Muscle of leg (tissue), 11 donors: ENCODE data around the gene GRID2. TPM values are rescaled to one million over a fixed set of nuclear protein-coding genes. Genes with fewer than 3 reads are reported as not detected.

Experiments used
- DNase-seq: peaks from one replicate; pipeline ENCODE4 v3.0.0; 2013
- H3K27ac ChIP-seq: one replicate; pipeline ENCODE4 v1.5.1; 2013; ENCODE audit warnings: mild to moderate bottlenecking, low read length, control low read depth
- H3K27me3 ChIP-seq: one replicate; pipeline ENCODE4 v1.6.1; 2013; ENCODE audit warnings: low read length; ENCODE audit not compliant: control insufficient read depth, insufficient read depth
- H3K36me3 ChIP-seq: one replicate; pipeline ENCODE4 v1.6.1; 2013; ENCODE audit warnings: low read length; ENCODE audit not compliant: control insufficient read depth, insufficient read depth
- H3K4me1 ChIP-seq: one replicate; pipeline ENCODE4 v1.6.1; 2013; ENCODE audit warnings: low read length; ENCODE audit not compliant: control insufficient read depth, insufficient read depth
- H3K4me3 ChIP-seq: one replicate; pipeline ENCODE4 v1.5.1; 2013; ENCODE audit warnings: low read length, control low read depth
- H3K9me3 ChIP-seq: replicated peaks from 2 replicates; pipeline ENCODE4 v1.6.1; 2013; ENCODE audit warnings: low read depth, low read length; ENCODE audit not compliant: control insufficient read depth
- WGBS: methylation state at CpG from one replicate; pipeline ENCODE4 v1.1.5; 2013; ENCODE audit warnings: missing lambda C conversion rate; ENCODE audit not compliant: insufficient coverage; 5-methylcytosine and 5-hydroxymethylcytosine counted together
- polyA plus RNA-seq, 8 donors: library from polyadenylated mRNA; unstranded; fragments of 120-200 nt; gene quantifications; one replicate each; pipeline versions ENCODE4 v1.2.1 to v1.2.3, GENCODE V29; 2013; ENCODE audit warnings: inconsistent platforms in 1 of 8, low replicate concordance in 1 of 8; ENCODE audit not compliant: insufficient read length in 8 of 8, insufficient read depth in 1 of 8
- total RNA-seq: library from RNA; stranded (reverse); fragments of 120-200 nt; gene quantifications from one replicate; pipeline ENCODE4 v1.2.4, GENCODE V29; 2013

GRID2 gene
- total and polyA plus RNA-seq, 9 donors = 0.29 to 1.4 (median 0.60) TPM

DNA sequence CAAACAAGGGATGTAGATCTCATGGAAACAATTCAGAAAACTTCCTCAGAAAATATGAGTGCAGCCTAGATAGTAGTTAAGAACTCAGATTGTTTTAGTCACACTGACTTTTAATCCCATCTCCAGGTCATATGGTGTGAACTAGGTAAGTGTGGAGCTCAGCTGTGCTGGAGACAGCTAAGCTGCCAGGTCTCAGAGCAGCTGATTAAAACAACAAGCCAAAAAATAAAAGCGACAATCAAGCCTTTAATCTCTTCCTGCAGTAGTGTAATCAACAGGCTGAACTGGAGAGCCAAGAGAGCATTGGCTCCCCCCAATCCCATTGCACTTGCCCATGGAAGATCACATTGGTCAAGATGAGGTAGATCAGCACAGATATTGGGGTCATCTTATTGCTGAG lies 1426.5 kb downstream of the GRID2 start:
- DNase-seq = peak; percentile 3
- H3K27ac ChIP-seq = no peak overlapping the region
- H3K4me1 ChIP-seq = peaks cover 14% of the 10 kb centered on the region
- no peaks in the 10 kb centered on the region for H3K36me3 ChIP-seq
- no peak overlapping the region for H3K4me3 ChIP-seq
- H3K27me3 ChIP-seq = no peaks in the 10 kb centered on the region
- no peaks in the 10 kb centered on the region for H3K9me3 ChIP-seq
- no CpG with 5 or more reads among the region's 1 CpG for WGBS

DNA sequence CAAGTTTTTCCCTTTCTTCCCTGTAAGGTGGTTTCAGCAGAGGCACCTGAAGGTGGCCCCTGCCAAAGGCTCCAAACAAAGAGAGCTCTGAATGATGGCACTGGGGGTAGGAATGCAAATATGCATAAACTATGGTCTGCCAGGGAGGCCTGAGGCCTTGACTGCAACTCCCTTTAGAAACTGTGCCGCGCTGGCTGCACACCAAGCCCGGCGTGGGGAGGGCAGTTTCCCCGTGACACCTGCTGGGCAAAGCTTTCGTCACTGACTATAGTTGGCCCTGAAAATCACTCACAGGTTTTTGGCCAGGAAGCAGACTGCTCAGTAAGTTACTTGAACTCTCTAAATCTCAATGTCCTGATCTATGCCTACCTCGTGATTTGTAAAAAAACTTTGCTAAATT lies 1427.0 kb downstream of the GRID2 start:
- Histone ChIP-seq H3K9me3 (no peaks in the 10 kb centered on the region), H3K4me3 (no peak overlapping the region), H3K4me1 (peaks cover 14% of the 10 kb centered on the region), H3K36me3 (no peaks in the 10 kb centered on the region), H3K27me3 (no peaks in the 10 kb centered on the region), H3K27ac (peak overlapping the region; percentile 69)
- DNase-seq = peak; percentile 37
- WGBS = 82% methylated on average over 5 of the region's 7 CpGs

- Histone ChIP-seq H3K9me3 (no peaks in the 10 kb centered on the region), H3K27me3 (no peaks in the 10 kb centered on the region), H3K4me3 (no peak overlapping the region), H3K27ac (peak overlapping the region; percentile 69), H3K36me3 (no peaks in the 10 kb centered on the region), H3K4me1 (peaks cover 14% of the 10 kb centered on the region)
- DNase-seq = peak; percentile 27
- WGBS = 60% methylated on average over 1 of the region's 1 CpG
Observed at GRCh38 chr4:93731456-93731855, 1427.7 kb downstream of the GRID2 start.

GRCh38 chr4:93732509-93732908 lies 1428.7 kb downstream of the GRID2 start:
- Histone ChIP-seq H3K4me3 (no peak overlapping the region), H3K9me3 (no peaks in the 10 kb centered on the region), H3K4me1 (peaks cover 14% of the 10 kb centered on the region), H3K27me3 (no peaks in the 10 kb centered on the region), H3K36me3 (no peaks in the 10 kb centered on the region), H3K27ac (no peak overlapping the region)
- no peak for DNase-seq
- no CpG with 5 or more reads among the region's 1 CpG for WGBS

DNA sequence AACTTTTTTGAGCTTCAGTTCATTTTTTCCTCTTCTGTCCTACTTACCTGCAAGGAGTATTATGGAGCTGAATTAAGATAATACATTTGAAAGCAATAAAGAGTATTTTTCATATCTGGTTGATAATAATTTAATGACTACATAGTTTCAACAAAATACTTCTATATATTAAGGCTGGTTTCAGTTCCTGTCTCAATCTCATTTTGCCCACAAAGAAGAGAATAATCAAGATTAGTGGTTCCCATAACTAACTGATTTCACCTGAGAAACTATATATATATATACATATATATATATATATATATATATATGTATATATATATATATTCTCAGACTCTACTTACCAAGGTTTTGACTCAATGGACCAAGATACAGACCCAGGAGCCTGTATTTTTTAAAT lies 1437.1 kb downstream of the GRID2 start:
- no peaks in the 10 kb centered on the region for H3K36me3 ChIP-seq
- no peak for DNase-seq
- H3K27me3 ChIP-seq = no peaks in the 10 kb centered on the region

GRCh38 chr4:93743022-93743421 lies 1439.3 kb downstream of the GRID2 start:
- Histone ChIP-seq H3K27me3 (no peaks in the 10 kb centered on the region), H3K27ac (no peak overlapping the region), H3K36me3 (no peaks in the 10 kb centered on the region), H3K4me3 (no peak overlapping the region), H3K4me1 (no peaks in the 10 kb centered on the region), H3K9me3 (no peaks in the 10 kb centered on the region)
- WGBS = 100% methylated on average over 1 of the region's 2 CpGs
- DNase-seq = no peak

More for the DNA sequence above, 1437.1 kb downstream of the GRID2 start:
- H3K4me3 ChIP-seq = no peak overlapping the region
- no peaks in the 10 kb centered on the region for H3K9me3 ChIP-seq
- no peak overlapping the region for H3K27ac ChIP-seq
- no peaks in the 10 kb centered on the region for H3K4me1 ChIP-seq

DNA sequence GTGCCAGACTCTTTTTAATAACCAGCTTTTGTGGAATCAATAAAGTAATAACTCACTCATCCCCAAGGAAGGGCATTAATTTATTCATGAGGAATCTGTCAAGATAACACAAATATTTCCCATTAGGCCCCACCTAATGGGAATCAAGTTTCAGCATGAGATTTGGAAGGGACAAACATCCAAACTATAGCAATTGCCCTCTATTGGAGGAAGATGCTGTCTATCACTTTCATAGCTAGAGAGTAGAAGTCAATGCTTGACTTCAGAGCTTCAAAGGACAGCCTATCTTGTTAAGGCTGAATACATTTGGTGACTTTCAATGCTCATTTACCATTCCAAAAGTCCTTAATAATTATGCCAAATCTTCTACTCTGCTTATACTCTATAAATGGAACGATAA lies 1439.9 kb downstream of the GRID2 start:
- Histone ChIP-seq H3K27me3 (no peaks in the 10 kb centered on the region), H3K9me3 (no peaks in the 10 kb centered on the region), H3K4me1 (no peaks in the 10 kb centered on the region), H3K27ac (no peak overlapping the region), H3K4me3 (no peak overlapping the region), H3K36me3 (no peaks in the 10 kb centered on the region)
- no peak for DNase-seq
- WGBS = no CpG with 5 or more reads among the region's 1 CpG

DNA sequence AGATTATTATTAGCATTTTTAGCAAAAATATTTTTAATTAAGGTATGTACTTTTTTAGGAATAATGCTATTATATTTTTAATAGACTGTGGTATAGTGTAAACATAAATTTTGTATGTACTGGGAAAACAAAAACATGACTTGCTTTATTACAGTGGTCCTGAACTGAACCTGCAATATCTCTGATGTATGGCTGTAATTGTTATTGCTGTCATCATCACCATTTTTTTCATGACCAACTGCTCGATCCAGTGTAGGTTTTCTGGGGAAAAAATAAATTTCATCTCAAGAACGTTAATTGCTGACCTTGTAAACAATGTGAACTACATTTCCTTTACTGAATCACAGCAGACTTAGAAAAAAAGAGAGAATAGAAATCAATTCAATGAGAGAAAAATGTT lies 1441.2 kb downstream of the GRID2 start:
- Histone ChIP-seq H3K36me3 (no peaks in the 10 kb centered on the region), H3K9me3 (no peaks in the 10 kb centered on the region), H3K27me3 (no peaks in the 10 kb centered on the region), H3K4me3 (no peak overlapping the region), H3K27ac (no peak overlapping the region), H3K4me1 (no peaks in the 10 kb centered on the region)
- no CpG with 5 or more reads among the region's 2 CpGs for WGBS
- DNase-seq = no peak

GRCh38 chr4:93746031-93746430 lies 1442.3 kb downstream of the GRID2 start:
- DNase-seq = no peak
- no peaks in the 10 kb centered on the region for H3K4me1 ChIP-seq
- H3K27me3 ChIP-seq = no peaks in the 10 kb centered on the region
- no peaks in the 10 kb centered on the region for H3K9me3 ChIP-seq
- H3K36me3 ChIP-seq = no peaks in the 10 kb centered on the region
- no peak overlapping the region for H3K27ac ChIP-seq
- H3K4me3 ChIP-seq = no peak overlapping the region

DNA sequence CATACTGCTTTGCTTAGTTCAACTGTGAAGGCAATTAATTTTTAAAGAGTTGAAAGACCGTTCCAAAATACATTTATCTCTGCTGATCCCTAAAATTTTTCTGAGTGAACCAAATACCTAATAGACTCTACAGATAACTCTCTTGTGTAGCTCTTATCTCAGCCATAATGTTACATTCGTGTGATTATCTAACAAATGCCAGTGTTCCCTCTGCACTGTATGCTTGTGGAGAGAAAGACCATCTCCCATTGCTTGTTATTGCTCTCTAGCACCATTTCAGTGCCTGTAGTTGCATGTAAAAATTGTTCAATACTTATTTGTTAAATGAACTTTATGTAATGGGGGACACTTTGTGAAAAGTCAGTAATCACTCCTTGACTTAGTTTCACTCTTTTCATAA lies 1443.5 kb downstream of the GRID2 start:
- Histone ChIP-seq H3K27ac (no peak overlapping the region), H3K27me3 (no peaks in the 10 kb centered on the region), H3K36me3 (no peaks in the 10 kb centered on the region), H3K9me3 (no peaks in the 10 kb centered on the region), H3K4me1 (no peaks in the 10 kb centered on the region), H3K4me3 (no peak overlapping the region)
- no CpG with 5 or more reads among the region's 2 CpGs for WGBS
- no peak for DNase-seq
